Renal cortical epithelial cell (primary cell): ENCODE data around the gene TENM3. TPM values are rescaled to one million over a fixed set of nuclear protein-coding genes. Genes with fewer than 3 reads are reported as not detected.
A peak's percentile ranks its signal among the peaks of the same experiment; 100 is the strongest.

Experiments
- DNase-seq: peaks from one replicate; pipeline ENCODE4 v3.0.0-alpha.2; 2011; ENCODE audit warnings: low read depth
- total RNA-seq: library from RNA; depleted of rRNA; stranded (reverse); fragments of >200 nt; gene quantifications from 2 replicates; pipeline ENCODE4 v1.2.3, GENCODE V29; 2014

Gene TENM3
- total RNA-seq, 1 donor from 2014 or later, result 4.5 TPM

DNA sequence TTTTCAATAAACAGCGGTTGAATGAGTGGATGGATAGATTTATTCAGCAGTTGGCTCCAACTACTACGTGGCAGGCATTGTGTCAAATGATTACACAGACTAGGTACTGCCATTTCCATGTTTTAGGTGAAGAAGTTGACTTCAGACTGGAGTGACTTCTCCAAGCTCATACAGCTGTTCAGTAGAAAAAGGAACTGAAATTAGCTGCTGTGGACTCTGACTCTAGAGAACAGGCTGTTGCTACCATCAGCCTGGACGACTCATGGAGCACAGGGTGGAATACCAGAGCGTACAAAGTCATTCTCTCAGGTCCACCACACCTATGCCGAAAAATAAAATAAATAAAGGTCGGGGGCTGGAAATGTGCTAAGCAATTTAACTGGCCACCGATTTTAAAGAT is 45.3 kb downstream of the TENM3 start:
- no peak for DNase-seq

DNA sequence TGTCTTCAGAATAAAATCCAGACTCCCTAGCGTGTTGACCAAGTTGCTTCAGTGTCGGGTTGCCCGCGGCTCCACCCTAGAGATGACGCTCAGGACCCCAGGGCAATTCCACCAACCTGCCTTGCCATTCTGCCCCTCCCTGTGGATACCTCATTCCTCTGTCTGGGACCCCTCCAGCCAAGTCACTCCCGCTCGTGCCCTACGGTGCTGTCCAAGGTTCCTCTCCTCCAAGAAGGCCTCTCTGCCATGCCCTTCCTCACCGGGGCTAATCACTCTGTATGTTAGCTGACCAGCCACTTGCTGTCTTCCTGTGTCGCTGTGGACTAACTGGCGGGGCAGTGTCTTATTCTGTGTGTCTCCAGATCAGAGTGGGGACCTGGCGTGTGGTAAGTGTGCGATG is 46.6 kb downstream of the TENM3 start:
- no peak for DNase-seq

DNA sequence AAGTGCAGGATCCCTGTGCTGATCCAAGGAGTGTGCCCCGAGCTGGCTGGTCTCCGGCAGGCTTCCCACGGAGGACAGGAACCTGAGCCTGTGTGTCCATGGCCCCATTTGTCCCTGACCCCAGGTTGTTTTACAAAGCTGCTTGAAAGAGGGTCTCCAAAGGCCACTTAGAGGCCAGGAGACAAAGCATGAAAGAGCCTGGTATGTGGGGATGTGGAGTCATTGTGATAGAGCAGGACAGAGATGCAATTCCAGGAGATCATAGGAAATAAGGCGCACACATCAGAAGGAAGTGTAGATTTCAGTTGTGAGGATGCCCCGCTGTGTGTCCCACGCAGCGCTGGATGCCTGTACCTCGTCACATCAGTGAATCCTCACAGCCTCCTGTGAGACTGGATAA is 48.0 kb downstream of the TENM3 start:
- no peak for DNase-seq

DNA sequence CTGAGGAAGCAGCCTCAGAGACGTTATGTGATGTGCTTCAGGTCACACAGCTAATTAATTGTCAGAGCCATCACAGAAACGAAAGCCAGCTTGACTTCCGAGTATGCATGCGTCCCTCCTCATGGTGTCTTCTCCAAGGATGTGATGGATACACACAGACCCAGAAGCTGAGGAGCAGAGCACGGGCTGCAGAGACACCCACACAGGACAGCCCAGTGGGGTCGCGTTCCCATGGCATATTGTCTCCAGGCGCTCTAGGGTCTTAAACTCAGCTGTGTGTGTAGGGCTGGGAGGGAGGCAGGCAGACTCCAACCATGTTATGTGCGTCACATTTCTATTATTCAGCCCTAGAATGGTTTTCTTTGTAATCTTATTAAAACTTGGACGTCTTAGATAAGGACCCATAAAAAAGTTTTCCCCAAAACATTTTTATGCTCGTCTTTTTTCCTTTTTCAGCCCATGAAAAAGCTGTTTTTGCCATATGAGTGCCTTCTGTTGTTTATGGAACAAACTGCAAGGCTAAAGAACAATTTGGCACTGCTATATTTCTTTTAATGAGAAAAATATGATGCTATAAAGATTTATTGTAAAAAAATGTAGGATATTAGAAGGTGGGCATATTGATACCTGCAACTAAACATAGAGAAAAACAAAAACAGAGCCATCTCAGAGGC is 48.5 kb downstream of the TENM3 start:
- no peak for DNase-seq

DNA sequence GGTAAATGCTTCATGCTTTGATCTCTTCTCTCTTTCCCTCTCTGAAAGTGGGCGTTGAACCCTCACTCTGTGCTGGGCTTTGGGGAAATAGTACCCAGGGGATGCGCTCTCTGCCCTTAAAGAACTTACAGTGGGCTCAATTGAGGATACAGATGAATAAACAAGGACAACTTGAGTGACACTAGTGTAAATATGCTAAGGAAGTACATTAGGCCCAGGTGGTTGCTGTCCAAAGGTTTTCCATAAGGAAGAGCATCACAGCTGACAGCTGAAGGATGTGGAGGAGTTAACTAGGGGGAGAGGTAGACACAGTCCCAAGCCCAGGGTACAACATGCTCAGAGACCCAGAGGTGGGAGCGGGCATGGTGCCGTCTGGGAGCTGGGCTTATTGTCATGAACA is 49.4 kb downstream of the TENM3 start:
- DNase-seq, result no peak

DNA sequence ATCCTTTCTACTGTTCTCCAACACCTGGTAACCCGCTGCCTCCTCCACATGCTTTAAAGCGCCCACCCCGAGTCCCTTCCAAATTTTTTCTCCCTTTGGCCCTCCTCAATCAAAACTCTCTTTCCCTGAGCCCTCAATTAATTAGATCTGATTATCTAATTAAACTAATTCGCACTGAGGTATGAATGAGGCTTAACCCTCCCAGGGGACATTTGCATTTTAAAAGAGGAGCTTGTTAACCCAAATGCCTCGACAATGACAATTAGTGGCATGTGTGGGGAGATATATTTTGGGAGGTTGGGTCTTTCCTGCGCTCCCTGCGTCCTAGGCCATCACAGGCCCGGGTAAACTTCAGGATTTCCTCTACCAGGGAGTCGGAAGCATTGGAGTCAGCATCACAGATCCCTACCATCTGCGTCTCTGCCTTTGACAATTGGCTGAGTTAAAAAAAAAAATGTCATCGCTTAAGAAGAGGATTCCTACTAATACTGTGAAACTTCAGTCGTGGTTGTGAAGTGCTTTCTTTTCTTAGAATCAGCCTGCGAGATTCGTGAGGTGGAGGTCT is 50.6 kb downstream of the TENM3 start:
- no peak for DNase-seq

DNA sequence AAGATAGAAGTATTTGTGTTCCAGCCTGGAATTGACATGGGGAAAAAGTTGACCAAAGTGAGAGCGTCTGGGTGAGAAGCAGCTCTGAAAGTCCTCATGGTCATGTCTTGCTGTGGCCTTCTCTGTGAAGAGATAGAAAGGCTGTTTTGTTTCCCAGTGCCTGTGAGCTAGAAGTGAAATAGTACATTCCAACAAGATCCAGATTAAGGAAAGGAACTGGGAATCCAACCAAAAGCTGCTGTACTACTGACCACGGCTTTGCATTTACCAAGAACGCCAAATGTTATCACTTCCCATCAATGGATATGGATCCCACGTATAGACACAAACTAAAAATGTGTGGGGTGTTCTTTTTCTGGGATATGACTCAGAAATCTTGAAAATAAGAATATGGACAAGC is 51.2 kb downstream of the TENM3 start:
- no peak for DNase-seq

DNA sequence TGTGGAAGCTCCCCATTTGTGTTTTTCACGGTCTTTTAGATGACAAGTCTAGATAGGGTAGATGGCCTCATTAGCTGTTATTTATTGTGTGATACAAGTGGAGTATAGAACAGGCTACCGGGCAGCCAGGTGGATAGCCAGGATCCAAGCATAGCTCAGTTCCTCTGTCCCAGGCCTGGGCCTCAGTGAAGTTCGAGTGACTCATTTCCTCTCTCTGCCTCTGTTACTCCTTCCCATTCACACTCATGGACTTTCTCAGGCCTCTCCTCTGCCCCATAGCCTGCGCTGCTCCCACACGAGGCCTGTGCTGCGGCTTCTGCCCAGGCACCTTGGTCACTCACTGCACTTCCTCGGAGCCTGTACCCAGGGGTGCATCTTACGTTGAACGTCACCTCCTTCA is 54.5 kb downstream of the TENM3 start:
- DNase-seq, result peak; percentile 41

DNA sequence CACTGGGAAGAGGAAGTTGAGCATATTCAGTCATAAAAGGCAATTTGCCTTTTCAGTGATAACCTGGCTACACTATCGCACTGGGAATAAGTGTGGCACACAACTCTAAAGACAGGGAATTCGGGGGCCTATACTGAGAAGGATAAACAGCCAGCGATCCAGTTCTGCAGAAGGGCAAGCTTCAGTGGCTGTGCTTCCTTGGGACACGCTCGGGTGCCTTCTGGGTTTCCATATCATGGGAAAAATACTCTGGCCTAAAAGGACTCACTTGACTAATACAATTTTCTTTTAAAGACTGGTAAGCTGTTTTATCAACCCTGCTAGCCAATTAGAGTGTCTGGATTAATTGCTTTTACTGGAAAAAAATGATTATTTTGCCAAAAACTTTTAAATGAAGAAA is 58.5 kb downstream of the TENM3 start:
- peak; percentile 37 for DNase-seq

DNA sequence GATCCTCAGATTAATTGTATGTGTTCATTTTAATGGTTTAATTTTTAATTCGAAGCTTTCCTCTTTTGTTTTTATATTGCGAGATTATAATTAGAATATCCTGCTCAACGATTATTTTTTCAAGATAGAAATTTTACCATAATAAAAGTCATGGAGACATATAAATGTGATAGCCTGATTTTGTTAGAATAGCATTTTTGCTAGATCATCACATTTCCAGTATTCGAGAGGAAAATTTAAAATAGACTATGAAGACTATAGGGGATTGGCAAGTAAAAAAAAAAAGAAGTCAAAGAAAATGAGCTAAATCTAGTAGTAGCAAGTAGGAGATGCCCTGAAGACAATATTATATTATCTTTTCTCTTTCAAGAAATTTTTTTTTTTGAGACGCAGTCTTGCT is 60.6 kb downstream of the TENM3 start:
- no peak for DNase-seq

DNA sequence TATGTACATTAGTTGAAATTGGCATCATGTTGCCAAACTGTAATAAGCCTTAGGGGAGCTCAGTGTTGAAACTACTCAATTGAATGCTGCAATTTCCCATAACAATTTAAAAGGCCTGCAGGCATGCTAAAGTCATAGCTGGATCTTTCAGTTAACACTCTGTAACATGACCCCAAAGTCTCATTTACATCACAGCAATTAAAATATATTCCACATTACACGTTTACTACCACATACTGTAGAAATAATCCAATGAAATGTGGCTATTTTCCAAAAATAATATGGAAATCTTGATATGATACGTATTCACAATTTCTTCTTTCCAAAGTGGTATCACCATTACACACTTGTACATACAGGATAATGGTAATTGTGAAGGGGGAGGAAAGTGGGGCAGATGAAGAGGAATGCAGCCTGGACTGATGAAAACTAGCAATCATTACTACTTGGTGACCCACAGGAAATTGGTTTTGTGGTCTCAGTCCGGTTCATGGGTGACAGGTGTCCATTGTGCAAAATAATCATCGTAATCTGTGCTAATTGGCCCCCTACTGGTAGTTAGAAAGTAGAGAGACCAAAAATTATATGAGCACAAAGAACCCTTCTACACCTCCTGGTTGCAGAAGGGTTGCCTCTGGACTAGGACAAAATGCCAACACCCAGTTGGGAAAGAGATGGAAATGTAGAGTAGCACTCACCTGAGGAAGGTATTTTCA is 63.7 kb downstream of the TENM3 start:
- DNase-seq, result peak; percentile 47

DNA sequence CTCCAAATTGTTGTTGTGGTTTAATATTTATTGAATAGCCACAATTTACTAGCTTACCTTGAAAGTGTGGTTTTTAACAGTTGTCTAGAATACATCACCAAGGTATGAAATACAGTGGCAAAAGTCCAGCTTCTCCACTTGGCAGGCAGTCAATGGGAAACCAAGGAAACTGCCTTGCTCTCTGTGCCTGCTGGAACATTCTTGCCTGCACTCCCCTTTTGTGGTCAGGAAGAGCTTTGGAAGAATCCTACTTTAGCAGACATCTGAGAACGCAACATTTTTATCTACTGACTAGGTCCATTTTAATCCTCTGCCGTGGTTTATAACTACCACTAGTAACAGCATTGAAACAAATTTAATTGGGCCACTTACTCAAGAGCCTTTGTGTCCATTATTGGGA is 64.5 kb downstream of the TENM3 start:
- DNase-seq, result peak; percentile 95

DNA sequence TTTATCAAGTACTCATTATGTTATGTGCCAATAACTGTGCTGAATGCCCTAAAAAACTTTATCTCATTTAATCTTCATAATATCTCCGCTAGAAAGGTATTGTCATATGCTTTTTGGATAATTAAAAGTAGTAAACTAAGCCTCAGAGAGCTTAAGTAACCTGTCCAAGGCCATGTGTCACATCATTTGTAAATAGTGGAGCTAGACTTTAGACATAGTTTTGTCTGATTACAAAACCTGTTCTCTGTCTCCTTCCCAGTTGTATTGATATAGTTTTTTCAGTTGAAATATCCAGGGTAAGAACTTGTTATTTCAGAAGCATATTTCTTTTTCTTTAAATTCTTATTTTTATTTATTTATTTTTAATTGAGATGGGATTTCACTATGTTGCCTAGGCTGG is 66.7 kb downstream of the TENM3 start:
- DNase-seq, result no peak

DNA sequence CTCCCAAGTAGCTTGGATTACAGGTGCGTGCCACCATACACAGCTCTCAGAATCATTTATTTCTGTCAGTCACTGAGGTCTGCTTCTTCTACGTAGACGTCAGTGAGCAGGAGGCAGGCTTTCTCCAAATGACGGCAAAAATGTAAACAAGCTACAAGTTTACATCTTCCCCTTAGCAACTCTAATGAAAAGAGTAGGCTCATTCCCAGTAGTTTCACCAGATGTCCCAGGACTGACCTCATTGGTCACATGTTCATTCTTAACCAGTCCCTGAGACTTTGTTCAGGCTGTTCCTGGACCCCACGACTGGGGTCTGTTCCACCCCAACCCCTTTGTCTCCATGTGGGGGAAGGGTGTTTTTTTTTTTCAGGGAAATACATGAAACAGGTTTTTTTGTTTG is 67.1 kb downstream of the TENM3 start:
- no peak for DNase-seq

DNA sequence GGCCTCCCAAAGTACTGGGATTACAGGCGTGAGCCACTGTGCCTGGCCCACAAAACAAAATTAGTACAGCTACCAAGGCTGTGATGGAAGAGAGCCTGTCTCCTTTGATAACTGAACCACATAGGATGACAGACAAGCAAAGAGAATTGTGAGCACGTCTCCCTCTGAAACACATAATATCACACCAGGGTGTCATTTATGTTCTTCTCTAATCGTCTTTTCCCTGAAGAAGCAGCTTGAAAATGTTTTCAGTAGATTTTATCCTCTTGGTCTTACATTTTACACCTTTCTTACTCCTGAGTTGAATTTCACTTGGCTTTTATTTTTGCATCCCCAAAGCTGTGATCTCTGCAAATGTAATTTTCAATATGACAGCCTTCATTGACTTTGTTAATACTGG is 67.8 kb downstream of the TENM3 start:
- no peak for DNase-seq

DNA sequence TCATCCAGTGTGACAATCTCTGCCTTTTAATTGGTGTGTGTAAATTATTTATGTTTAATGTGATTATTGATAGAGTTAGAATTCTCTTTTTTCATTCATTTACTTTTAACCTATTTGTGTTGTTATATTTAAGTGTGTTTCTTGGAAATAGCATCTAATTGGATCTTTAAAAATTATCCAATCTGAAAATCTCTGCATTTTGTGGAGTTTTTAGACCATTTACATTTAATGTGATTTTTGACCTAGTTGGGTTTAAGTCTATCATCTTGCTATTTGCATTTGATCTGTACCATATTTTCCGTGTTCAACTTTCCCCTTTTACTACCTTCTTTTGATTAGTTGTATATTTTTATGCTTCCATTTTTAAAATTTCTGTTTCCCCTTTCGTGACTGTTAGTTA is 71.3 kb downstream of the TENM3 start:
- no peak for DNase-seq

DNA sequence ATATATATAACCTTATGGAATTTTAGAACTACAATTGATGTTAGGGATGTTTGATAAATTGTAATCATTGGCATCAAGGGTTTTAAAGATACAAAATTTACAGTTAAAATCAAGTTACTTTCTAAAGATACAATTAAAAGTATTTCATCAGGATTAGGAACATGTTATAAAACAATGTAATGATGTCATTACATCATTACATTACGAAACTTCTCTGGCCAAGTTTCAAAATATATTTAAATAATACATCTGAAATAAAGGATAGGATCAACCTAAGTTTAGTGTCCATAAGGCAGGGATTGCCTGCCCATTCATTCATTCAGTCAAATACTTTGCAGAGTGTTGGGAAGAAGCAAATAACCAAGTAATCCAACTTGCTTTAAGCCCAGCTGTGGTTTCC is 75.1 kb downstream of the TENM3 start:
- DNase-seq, result no peak

DNA sequence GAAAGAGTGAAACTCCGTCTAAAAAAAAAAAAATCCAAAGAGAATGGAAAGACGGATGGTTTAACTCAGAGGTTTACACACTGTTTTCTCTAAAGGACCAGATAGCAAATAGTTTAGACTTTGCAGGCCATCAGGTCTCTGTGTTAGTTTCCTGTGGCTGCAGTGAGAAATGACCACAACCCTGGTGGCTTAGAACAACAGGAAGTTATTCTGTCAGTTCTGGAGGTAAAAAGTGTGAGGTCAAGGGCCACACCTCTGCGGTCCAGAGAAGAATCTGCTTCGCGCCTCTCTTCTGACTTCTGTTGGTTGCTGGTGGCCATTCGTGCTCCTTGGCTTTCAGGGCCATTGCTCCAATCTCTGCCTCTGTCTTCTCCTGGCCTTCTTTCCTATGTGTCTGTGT is 76.9 kb downstream of the TENM3 start:
- no peak for DNase-seq

DNA sequence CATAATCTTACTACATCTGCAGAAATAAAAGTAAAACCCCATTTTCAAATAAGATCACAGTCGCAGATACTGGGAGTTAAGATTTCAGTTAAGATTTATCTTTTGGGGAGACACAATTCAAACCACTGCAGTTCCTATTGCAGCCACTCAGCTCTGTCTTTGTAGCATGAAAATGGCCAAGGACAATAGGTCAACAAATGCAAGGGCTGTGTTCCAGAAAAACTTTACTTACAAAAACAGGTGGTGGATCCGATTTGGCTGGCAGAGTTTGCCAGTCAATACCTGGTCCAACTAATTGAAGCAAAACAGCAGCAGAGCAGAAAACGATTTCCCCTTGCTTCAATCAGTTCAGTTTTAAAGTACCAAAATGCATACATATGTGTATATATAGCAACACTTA is 77.4 kb downstream of the TENM3 start:
- DNase-seq, result no peak

DNA sequence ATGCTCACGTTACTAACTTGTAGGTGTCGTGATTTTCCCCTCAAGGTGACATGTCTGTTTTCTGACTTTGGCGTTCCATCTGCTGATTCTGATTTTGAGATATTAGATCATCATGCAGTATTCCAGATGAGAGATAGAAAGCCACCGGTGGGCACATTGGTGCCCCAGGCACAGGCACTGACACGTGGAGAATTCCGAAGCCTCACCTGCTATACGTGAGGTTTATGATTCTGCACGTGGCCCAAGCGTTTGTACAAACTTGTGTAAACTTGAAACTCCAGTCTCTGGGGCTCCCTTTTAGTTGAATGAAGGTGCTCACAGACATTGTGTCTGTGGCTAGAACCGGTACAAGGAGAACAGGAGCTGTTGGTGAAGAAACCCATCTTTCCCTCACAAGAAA is 81.1 kb downstream of the TENM3 start:
- no peak for DNase-seq

DNA sequence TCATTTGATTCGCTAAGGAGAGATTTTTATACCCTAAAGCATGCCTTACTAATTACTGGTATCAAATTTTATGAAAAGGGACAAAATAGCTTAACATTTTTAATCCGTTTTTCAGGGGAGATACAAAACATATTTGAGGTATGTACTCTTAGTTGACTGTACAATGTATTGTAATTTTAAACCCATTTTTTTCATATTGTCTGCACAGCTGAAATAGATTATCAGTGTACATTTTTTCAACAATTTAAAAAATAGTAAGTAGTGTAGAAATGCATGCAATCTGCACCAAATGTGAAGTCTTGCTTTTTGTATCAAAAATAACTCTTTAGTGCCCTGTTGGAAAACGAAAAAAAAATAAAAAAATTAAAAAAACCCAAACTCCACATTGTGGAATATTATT is 82.2 kb downstream of the TENM3 start:
- DNase-seq, result no peak

DNA sequence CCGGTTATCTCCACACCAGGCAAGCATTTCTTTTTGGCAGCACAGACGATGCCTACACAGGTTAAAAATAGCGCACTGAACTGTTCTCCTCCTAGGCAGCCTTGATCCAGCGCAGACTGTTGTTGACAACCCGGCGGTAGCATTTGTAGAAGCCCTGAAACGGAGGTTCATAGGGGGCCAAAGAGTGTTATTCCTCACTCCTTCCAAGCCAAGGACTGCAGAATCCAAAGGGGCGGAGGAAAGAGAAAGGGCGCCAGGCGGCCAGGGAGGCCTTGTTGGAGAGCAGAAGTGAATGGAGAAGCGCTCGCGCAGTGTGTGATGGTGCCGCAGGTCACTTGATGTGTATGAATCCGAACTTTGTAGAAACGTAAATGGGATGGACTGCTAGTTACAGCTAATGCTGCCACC is 82.7 kb downstream of the TENM3 start:
- no peak for DNase-seq

DNA sequence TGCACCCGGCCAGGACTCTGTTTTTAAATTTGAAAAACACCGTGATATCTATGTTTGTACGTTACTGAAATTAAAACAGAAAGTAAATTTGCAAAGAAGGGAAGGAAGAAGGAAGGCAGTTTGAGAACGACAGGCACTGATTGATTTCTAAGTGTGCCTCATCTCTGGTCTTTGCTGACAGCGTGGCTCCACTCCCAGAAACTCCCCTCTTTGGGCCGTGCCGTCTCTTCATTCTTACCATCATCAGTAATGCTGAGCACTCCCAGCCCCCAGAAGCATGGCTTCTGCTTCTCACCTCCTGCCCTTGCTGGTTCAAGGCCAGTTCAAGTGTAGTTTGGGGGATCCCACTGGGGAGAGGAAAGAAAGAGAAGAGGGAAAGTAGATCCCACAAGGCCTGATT is 85.3 kb downstream of the TENM3 start:
- DNase-seq, result no peak

DNA sequence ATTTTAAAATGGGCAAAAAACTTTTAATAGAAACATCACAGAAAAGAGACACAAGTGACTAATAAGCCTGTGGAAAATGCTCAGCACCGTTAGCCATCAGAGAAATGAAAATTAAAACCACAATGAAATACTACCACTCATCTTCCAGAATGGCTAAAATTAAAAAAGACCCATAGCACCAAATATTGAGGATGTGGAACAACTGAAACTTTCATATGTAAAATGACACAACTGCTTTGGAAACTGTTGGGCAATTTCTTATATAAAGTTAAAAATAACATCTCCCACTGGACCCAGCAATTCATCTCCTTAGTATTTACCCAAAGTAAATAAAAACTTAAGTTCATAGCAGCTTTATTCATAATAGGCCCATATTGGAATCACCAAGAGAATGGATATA is 94.2 kb downstream of the TENM3 start:
- no peak for DNase-seq
